K562 (cell line): Measurements from ENCODE around the gene RNU6-1. TPM values are rescaled to one million over a fixed set of nuclear protein-coding genes. Genes with fewer than 3 reads are reported as not detected.
A peak's percentile ranks its signal among the peaks of the same experiment; 100 is the strongest.

ENCODE experiments used
- ATAC-seq: fragments of 200-7000 bp; cut with Tn5 transposase; 3 replicates; pipeline ENCODE4 v1.9.1; 2020; ENCODE audit warnings: moderate library complexity
- BruUV-seq: library from RNA; stranded (reverse); fragments of 400-500 nt; replicated peaks from 2 replicates; lab custom pipeline; 2021; lab: Mats Ljungman, UMichigan
- CTCF ChIA-PET: fragments of 300-600 bp; formaldehyde crosslinking; extraction: SDS; loops from one replicate; lab custom pipeline; 2021; ENCODE audit warnings: low intra/inter-chr PET ratio; lab: Yijun Ruan, JAX
- POLR2A ChIA-PET: fragments of 300-600, 350-650 bp; sonication (Branson Sonifier 250); formaldehyde crosslinking; extraction: SDS; loops from one replicate; lab custom pipeline; 2021; ENCODE audit warnings: antibody characterized with exemption, inconsistent platforms; lab: Yijun Ruan, JAX
- DNase-seq, 4 experiments: peaks; one replicate each; pipeline versions ENCODE4 v3.0.0 to v3.0.0-alpha.2; 2011 to 2018; ENCODE audit warnings: low spot score in 3 of 4, mixed read lengths in 3 of 4; ENCODE audit errors: extremely low read depth in 1 of 4
- FAIRE-seq: peaks from 2 replicates; lab custom pipeline; 2011; peaks lifted over from hg19 to GRCh38; lab: Jason Lieb, UNC
- H2AFZ ChIP-seq: 2 replicates; pipeline ENCODE4 v1.6.0; 2011; ENCODE audit warnings: low read depth, low read length, control low read depth, inconsistent platforms
- H3K27ac ChIP-seq: fragments of 200-600 bp; 3 replicates; pipeline ENCODE4 v1.8.0; 2011; ENCODE audit warnings: low read depth, mild to moderate bottlenecking, control low read depth, inconsistent platforms, low read length, moderate library complexity, mixed read lengths; ENCODE audit errors: extremely low read depth
- H3K27me3 ChIP-seq, 2 experiments: fragments of 300-600 bp in 1 of 2; 2 replicates in 1 of 2; 3 replicates in 1 of 2; pipeline versions ENCODE4 v1.6.0 to v1.8.0; 2011; ENCODE audit warnings: inconsistent platforms in 2 of 2, low read length in 2 of 2, mild to moderate bottlenecking in 1 of 2, mixed read lengths in 1 of 2, moderate library complexity in 1 of 2; ENCODE audit not compliant: control insufficient read depth in 2 of 2, insufficient read depth in 2 of 2
- H3K36me3 ChIP-seq: fragments of 300-600 bp; 3 replicates; pipeline ENCODE4 v1.8.0; 2011; ENCODE audit warnings: mild to moderate bottlenecking, low read length, inconsistent platforms; ENCODE audit not compliant: control insufficient read depth, insufficient read depth
- H3K4me1 ChIP-seq, 2 experiments: fragments of 200-600 bp in 1 of 2; replicated peaks in 1 of 2; 2 replicates in 1 of 2; 3 replicates in 1 of 2; pipeline versions ENCODE4 v1.5.1 to v1.8.0; 2011; ENCODE audit warnings: inconsistent platforms in 2 of 2, low read length in 2 of 2, mild to moderate bottlenecking in 1 of 2, mixed read lengths in 1 of 2, moderate library complexity in 1 of 2; ENCODE audit not compliant: control insufficient read depth in 2 of 2, insufficient read depth in 2 of 2
- H3K4me2 ChIP-seq: 2 replicates; pipeline ENCODE4 v1.6.1; 2011; ENCODE audit warnings: low read length, control low read depth, inconsistent platforms, mixed read lengths; ENCODE audit not compliant: insufficient read depth
- H3K4me3 ChIP-seq: fragments of 200-600 bp; sonication (generic), shearing (Covaris generic); 2 replicates; pipeline ENCODE4 v1.5.1; 2016; ENCODE audit warnings: control low read depth, inconsistent platforms
- H3K79me2 ChIP-seq: fragments of 200-600 bp; 3 replicates; pipeline ENCODE4 v1.8.0; 2011; ENCODE audit warnings: low read length, inconsistent platforms; ENCODE audit not compliant: control insufficient read depth, insufficient read depth
- H3K9ac ChIP-seq, 2 experiments: 2 replicates each; pipeline versions ENCODE4 v1.6.0 to v1.6.1; 2011; ENCODE audit warnings: low read depth in 2 of 2, low read length in 2 of 2, control low read depth in 1 of 2, inconsistent platforms in 1 of 2, mild to moderate bottlenecking in 1 of 2, mixed read lengths in 1 of 2; ENCODE audit not compliant: insufficient read depth in 1 of 2
- H3K9me1 ChIP-seq: one replicate; pipeline ENCODE4 v1.6.0; 2011; ENCODE audit warnings: inconsistent platforms, mild to moderate bottlenecking, low read length, moderate library complexity; ENCODE audit not compliant: control insufficient read depth, insufficient read depth
- H3K9me3 ChIP-seq: replicated peaks from 2 replicates; pipeline ENCODE4 v1.5.1; 2011; ENCODE audit warnings: low read depth, low read length, inconsistent platforms; ENCODE audit not compliant: control insufficient read depth, insufficient read depth
- H4K20me1 ChIP-seq: replicated peaks from 2 replicates; pipeline ENCODE4 v1.6.1; 2011; ENCODE audit warnings: low read length, inconsistent platforms, mixed read lengths; ENCODE audit not compliant: control insufficient read depth, insufficient read depth
- CBX2 ChIP-seq: fragments of 200-600 bp; sonication (generic); IDR thresholded peaks from one replicate; pipeline ENCODE4 v1.6.1; 2012; ENCODE audit warnings: mild to moderate bottlenecking, low read length, inconsistent platforms; ENCODE audit not compliant: insufficient read depth, poor library complexity, severe bottlenecking
- ETV5 ChIP-seq: sonication (generic); formaldehyde crosslinking; IDR thresholded peaks from 2 replicates; pipeline ENCODE4 v1.4.0; 2020; ENCODE audit warnings: low read depth, mild to moderate bottlenecking, missing genetic modification reagents
- LARP7 ChIP-seq: fragments of 450-650 bp; IDR thresholded peaks from 2 replicates; pipeline ENCODE4 v1.6.1; 2016
- MEF2A ChIP-seq: IDR thresholded peaks from 2 replicates; pipeline ENCODE4 v1.6.1; 2011; ENCODE audit warnings: low read depth, mild to moderate bottlenecking, low read length, moderate library complexity; ENCODE audit not compliant: control insufficient read depth
- MXI1 ChIP-seq: IDR thresholded peaks from 2 replicates; pipeline ENCODE4 v1.6.1; 2011; ENCODE audit warnings: low read depth, mild to moderate bottlenecking, improper control_type of control experiment, low read length
- PHF8 ChIP-seq: fragments of 200-600 bp; sonication (generic); IDR thresholded peaks from 2 replicates; pipeline ENCODE4 v1.6.1; 2012; ENCODE audit warnings: mixed run types, mild to moderate bottlenecking, inconsistent platforms, low read length, moderate library complexity, borderline replicate concordance
- RBBP5 ChIP-seq: fragments of 200-600 bp; sonication (generic); IDR thresholded peaks from 2 replicates; pipeline ENCODE4 v1.6.1; 2012; ENCODE audit warnings: borderline replicate concordance, mild to moderate bottlenecking, low read length, control low read depth, inconsistent platforms; ENCODE audit not compliant: insufficient read depth, poor library complexity, severe bottlenecking
- SAP30 ChIP-seq: fragments of 200-600 bp; sonication (generic); IDR thresholded peaks from 2 replicates; pipeline ENCODE4 v1.6.1; 2012; ENCODE audit warnings: borderline replicate concordance, low read depth, mild to moderate bottlenecking, moderate library complexity, low read length, control low read depth, inconsistent platforms; ENCODE audit not compliant: insufficient read depth, poor library complexity, severe bottlenecking
- TFAP4 ChIP-seq: sonication (generic); formaldehyde crosslinking; IDR thresholded peaks from 2 replicates; pipeline ENCODE4 v1.8.0; 2022; ENCODE audit warnings: missing genetic modification reagents, mild to moderate bottlenecking, moderate library complexity, borderline replicate concordance
- TGIF2 ChIP-seq: sonication (generic); formaldehyde crosslinking; IDR thresholded peaks from 2 replicates; pipeline ENCODE4 v1.8.1; 2022; ENCODE audit warnings: mild to moderate bottlenecking, missing genetic modification reagents, moderate library complexity
- ZNF217 ChIP-seq: sonication (generic); formaldehyde crosslinking; IDR thresholded peaks from 2 replicates; pipeline ENCODE4 v1.8.0; 2022; ENCODE audit warnings: mild to moderate bottlenecking, missing genetic modification reagents
- WGBS: fragments of 100-300 bp; shearing (Covaris generic); methylation state at CpG from one replicate; pipeline ENCODE4 v1.1.6; 2016; ENCODE audit warnings: low coverage, mixed read lengths; ENCODE audit not compliant: insufficient coverage; ENCODE audit errors: missing lambda C conversion rate; 5-methylcytosine and 5-hydroxymethylcytosine counted together
- in situ Hi-C: fragments of 300-500 bp; cut with MboI; formaldehyde crosslinking; loops from 4 replicates; pipeline ENCODE4 v1.15.0; 2018; ENCODE audit warnings: inconsistent platforms, mixed read lengths
- intact Hi-C: fragments of 100-400 bp; cut with micrococcal nuclease; formaldehyde crosslinking; loops from 2 replicates; pipeline ENCODE4 v1.14.2; 2022
- polyA plus RNA-seq, 8 experiments: library from polyadenylated mRNA; depleted of rRNA in 4 of 8; stranded (reverse) in 5 of 8; unstranded in 3 of 8; fragments of >200 nt; fragmentation: Nextera tagmentation in 2 of 8; fragmentation: Illumina TruSeq in 1 of 8; extraction: Ambion mirVana in 2 of 8; extraction: Trizol in 1 of 8; gene quantifications; 2 replicates each; pipeline versions ENCODE4 v1.2.1 to v1.2.3, GENCODE V29; 2011 to 2014; ENCODE audit warnings: inconsistent platforms in 1 of 8, missing spikeins in 1 of 8
- total RNA-seq, 7 experiments: library from RNA; depleted of rRNA in 6 of 7; stranded (reverse); fragments of >200 nt in 6 of 7; fragmentation: Illumina TruSeq in 2 of 7; extraction: Trizol in 2 of 7; gene quantifications; 2 replicates each; pipeline versions ENCODE4 v1.2.1 to v1.2.3, GENCODE V29; 2011 to 2021; ENCODE audit warnings: low replicate concordance in 1 of 7

RNU6-1 gene
- total and polyA plus RNA-seq, 9 of the 15 experiments (the other 6 are each of a cell fraction or from before 2014, with no cell fraction given) = not detected

GRCh38 chr15:67805008-67805665 is 34.7 kb downstream of the RNU6-1 start:
- WGBS = 76% methylated on average over 12 of the region's 17 CpGs
- H3K27ac ChIP-seq = no peak overlapping the region
- no peak overlapping the region for H2AFZ ChIP-seq
- H3K79me2 ChIP-seq = no peaks in the 10 kb centered on the region
- H3K4me1 ChIP-seq = peaks cover 7 to 28% of the 10 kb centered on the region in 2 experiments
- H3K4me3 ChIP-seq = no peak overlapping the region
- in situ Hi-C loops = no loop called here
- intact Hi-C loops = no loop called here
- FAIRE-seq (no peak), ATAC-seq (no peak), DNase-seq (no peak)
- no peaks in the 10 kb centered on the region for H3K27me3 ChIP-seq
- H3K9me3 ChIP-seq = no peaks in the 10 kb centered on the region
- H3K9me1 ChIP-seq = peaks cover 11% of the 10 kb centered on the region
- peak overlapping the region in 1 of 2 experiments; percentile 77; a peak in 1 of 4 replicates for H3K9ac ChIP-seq
- H3K4me2 ChIP-seq = no peak overlapping the region
- ChIA-PET CTCF (no interaction called here), POLR2A (interaction anchor here (0.7 kb wide), 1 partner anchor 141 kb away, joined by 3 read pairs; no protein-coding TSS in a partner anchor)
- H3K36me3 ChIP-seq = no peaks in the 10 kb centered on the region
- no TSS peak for BruUV-seq
- TF ChIP-seq CBX2 (no peak), ETV5 (no peak), SAP30 (no peak), MXI1 (no peak), TFAP4 (CRISPR knock-in tag) (no peak), PHF8 (no peak), ZNF217 (CRISPR knock-in tag) (no peak), RBBP5 (no peak), TGIF2 (CRISPR knock-in tag) (no peak), LARP7 (no peak), MEF2A (no peak)
- peaks cover 11% of the 10 kb centered on the region; the same call in 1 of the 2 replicates for H4K20me1 ChIP-seq
